GM13976 (cell line): Measurements from ENCODE around the gene ADCK2.
A peak's percentile ranks its signal among the peaks of the same experiment; 100 is the strongest.

Experiments
- DNase-seq: peaks from one replicate; pipeline ENCODE4 v3.0.0; 2012; ENCODE audit warnings: low spot score
- in situ Hi-C: fragments of 300-500 bp; cut with MboI; formaldehyde crosslinking; loops from one replicate; pipeline ENCODE4 v1.12.0; 2022; ENCODE audit warnings: low sequenced_read_pairs, mixed read lengths, inconsistent platforms; ENCODE audit not compliant: unreplicated experiment
- TF ChIP-seq, protein P1 (sequence below): IDR thresholded peaks from 2 replicates; pipeline ENCODE4 v1.5.1; 2012; ENCODE audit warnings: borderline replicate concordance, mild to moderate bottlenecking; ENCODE audit not compliant: insufficient read depth; ENCODE audit errors: extremely low read depth, missing control alignments, control extremely low read depth

ADCK2 gene

DNA sequence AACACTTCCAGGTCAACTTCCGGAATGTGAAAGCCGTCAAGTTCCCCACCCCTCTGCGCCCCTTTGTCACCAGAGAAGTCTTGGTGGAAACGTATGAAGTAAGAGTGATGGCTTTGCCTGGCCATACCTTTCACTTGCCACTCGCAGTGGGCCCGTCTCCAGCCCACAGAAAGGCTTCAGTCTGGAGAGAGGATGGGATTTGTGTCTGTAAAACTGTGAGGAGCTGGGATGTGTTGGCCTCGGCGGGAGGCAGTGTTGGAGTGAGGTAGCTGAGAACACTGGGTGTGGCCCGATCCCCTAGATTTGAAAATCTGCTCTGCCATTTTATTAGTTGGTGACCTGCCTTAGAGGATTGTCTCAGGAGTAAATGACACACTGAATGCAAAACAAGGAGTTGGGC is 6.4 kb downstream of the ADCK2 start:
- DNase-seq = no peak
- in situ Hi-C loops = no loop called here

DNA sequence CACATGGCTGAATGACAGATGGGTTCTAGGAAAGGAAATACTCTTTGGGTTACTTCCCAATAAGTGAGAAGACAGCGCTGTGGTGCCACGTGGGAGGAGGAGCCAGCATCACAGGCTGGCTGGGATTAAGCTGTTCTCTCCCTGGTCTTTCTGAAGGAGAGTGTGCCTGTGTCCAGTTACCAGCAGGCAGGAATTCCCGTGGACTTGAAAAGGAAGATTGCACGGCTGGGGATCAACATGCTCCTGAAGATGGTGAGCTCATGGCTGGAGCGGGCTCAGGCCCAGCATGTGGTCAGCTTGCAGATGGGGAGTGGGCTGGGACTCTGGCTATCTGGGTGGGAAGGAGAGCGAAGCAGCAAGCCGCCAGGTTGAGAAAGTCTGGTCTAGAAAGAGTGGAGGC is 8.1 kb downstream of the ADCK2 start:
- in situ Hi-C loops = no loop called here
- TF ChIP-seq, protein P1, sequence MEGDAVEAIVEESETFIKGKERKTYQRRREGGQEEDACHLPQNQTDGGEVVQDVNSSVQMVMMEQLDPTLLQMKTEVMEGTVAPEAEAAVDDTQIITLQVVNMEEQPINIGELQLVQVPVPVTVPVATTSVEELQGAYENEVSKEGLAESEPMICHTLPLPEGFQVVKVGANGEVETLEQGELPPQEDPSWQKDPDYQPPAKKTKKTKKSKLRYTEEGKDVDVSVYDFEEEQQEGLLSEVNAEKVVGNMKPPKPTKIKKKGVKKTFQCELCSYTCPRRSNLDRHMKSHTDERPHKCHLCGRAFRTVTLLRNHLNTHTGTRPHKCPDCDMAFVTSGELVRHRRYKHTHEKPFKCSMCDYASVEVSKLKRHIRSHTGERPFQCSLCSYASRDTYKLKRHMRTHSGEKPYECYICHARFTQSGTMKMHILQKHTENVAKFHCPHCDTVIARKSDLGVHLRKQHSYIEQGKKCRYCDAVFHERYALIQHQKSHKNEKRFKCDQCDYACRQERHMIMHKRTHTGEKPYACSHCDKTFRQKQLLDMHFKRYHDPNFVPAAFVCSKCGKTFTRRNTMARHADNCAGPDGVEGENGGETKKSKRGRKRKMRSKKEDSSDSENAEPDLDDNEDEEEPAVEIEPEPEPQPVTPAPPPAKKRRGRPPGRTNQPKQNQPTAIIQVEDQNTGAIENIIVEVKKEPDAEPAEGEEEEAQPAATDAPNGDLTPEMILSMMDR = no peak
- no peak for DNase-seq

More for the DNA sequence above, 6.4 kb downstream of the ADCK2 start:
- TF ChIP-seq, protein P1 = no peak

DNA sequence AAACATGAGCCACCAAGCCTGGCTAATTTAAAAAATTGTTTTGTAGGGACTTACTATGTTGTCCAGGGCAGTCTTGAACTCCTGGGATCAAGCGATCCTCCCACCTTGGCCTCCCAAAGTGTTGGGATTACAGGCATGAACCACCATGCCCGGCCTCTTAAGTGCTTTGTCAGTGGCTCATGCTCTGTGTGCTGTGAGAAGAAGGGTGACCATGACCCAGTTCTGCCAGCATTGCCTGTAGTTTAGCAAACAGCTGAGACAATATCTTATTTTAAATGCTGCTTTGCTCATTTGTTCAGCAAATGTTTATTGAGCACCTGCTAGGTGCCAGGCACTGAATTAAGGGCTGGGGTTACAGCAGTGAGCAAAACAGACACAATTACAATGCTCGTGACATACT is 9.0 kb downstream of the ADCK2 start:
- no peak for DNase-seq
- in situ Hi-C loops = no loop called here
- TF ChIP-seq, protein P1 = no peak

DNA sequence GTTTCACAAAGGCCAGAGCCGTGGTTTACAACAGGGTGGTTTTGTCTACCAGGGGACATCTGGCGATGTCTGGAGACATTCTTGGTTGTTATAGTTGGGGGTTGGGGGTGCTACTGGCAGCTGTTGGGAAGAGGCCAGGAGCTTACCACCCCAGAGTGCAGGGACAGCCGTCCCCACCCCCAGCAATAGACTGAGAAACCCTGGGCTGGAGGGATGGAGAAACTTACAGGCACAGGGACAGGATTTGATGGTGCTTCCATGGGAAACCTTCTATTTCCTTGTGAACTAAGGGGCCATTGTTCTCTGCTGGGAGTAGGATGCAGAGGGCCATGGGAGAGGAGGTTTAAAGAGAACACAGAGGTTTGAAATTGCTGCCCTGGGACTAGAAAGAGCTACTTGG is 10.9 kb downstream of the ADCK2 start:
- TF ChIP-seq, protein P1 = no peak
- in situ Hi-C loops = no loop called here
- peak; percentile 15 for DNase-seq

DNA sequence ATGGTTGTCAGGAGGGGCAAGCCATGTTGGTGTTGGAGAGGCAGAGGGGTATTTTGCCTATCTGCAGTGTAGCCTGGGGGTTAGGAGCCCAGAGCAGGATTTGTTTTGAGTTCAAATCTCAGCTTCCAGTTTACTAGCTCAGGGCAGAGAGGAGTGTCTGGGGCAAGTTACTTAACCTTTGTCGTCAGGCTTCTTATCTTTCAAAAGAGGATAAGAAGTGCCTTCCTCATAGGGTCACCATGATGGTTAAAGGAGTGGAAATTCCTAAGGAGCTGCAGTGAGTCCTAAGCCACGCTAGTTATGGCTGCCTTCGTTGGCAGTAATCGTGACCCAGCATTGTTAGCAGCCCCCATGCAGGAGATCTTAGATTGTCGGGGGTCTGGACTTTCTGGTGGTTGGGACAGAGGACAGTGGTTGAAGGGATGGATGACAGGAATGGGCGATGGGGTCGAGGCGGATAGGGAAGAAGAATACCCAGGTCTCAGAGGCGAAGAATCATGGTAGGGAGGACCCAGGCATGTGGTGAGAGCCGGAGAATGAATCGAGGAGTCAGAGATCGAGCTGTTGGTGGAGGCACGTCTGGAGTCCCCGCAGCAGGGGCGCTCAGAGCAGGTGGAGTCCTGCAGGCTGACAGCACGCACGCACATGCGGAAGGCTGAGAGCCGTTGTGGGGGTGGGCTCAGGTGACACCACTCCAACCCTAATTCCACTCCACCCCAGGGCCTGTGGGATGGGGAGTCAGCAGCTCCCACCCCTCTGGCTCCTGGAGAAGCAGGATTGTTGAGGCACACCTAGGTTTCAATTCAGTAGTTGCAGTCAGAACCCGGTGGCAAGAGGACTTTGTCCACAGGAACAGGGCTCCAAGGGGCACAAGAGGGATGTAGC is 11.6 kb downstream of the ADCK2 start:
- in situ Hi-C loops = no loop called here
- peak; percentile 11 for DNase-seq
- TF ChIP-seq, protein P1 = no peak

DNA sequence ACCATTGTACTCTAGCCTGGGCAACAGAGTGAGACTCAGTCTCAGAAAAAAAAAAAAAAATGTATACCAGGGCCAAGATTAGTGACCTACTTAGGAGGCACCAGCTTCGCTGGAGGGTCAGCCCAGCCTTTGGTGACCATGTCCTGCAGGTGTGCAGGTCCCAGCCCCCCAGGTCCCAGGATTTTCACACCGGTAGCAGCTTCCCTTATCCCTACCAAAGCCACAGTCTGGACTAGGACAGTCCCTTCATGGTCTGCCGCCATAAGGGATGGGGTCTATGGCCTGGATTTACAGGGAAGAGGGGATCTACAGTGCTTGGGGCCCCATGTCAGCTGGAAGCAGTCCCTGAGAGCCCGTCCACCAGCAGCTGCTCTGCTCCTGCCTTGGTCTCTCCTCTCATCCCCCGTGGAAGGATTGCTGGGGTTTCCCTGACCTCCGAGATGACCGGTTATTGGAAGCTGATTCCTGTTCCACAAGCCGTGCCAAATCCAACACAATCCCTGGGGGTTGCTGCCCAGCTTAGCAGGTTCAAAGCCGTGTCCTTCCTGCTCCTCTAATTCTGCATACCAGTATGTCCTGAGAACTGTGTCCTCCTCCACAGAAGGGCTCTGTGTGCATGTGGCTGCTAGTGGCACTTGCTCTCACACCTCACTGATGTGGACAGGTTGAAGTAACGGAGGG is 12.8 kb downstream of the ADCK2 start:
- in situ Hi-C loops = no loop called here
- DNase-seq = peak; percentile 9
- TF ChIP-seq, protein P1 = no peak
